Measurements from ENCODE around the gene DUSP1.

DUSP1 gene

DNA sequence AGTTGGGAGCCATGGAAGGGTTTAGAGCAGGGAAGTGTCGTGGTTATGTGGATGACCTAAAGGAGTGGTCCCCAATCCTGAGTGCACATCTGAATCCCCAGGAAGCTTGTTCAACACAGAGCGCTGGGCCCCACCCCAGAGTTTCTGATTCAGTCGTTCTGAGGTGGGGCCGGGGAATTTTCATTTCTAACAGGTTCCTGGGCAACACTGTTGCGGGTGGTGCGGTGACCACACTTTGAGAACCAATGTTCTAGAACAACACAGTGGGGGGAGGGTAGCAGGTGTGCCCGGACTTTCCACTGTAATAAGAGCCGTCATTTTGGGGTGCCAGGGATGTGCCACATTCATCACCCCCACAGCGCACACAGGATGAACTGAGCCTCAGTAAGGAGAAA lies 39.3 kb downstream of the DUSP1 start:
- H3K36me3 ChIP-seq (ENCODE audit: control insufficient read depth, insufficient read depth, low read length) = no peaks in the 10 kb centered on the region
- H3K27me3 ChIP-seq (ENCODE audit: control insufficient read depth, insufficient read depth, low read length, poor library complexity, severe bottlenecking) = no peaks in the 10 kb centered on the region
- WGBS, 2 experiments = 93% methylated on average over 9 of the region's 9 CpGs
- H3K9me3 ChIP-seq (ENCODE audit: control insufficient read depth, low read length) = no peaks in the 10 kb centered on the region
- no peak overlapping the region for H3K27ac ChIP-seq (ENCODE audit: insufficient read depth, low read depth, low read length, poor library complexity, severe bottlenecking)
- H3K4me1 ChIP-seq (ENCODE audit: control insufficient read depth, insufficient read depth, low read length) = no peaks in the 10 kb centered on the region
- H3K4me3 ChIP-seq (ENCODE audit: insufficient read depth, low read depth, low read length) = no peak overlapping the region

DNA sequence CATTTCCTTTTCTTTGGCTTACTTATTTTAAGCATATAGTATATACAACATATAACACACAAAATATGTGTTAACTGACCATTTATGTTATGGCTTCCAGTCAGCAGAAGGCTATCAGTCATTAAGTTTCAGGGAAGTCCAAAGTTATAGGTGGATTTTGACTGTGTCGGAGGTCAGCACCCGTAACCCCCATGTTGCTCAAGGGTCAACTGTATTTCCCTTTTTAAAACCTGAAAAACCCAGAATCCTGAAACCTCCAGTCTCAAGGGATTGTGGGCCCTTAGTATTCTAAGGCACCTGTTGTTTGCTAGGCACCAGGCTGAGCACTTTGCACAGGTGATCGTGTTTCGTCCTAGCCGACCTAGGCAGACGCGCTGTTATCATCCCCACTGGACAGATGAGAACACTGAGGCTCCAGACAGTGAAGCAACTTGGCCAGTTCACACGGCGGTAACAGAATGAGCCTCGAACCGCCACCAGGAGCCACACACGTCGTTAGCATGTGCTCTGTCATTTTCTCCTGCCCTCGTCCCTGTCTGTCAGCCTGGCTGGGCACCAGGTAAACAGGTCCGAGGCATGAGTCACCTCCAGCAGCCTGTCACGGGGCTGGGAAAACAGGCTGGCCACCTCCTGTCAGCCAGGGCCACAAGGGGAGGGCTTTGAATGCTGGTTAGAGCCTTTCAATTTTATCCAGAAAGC lies 39.9 kb downstream of the DUSP1 start:
- Histone ChIP-seq H3K27me3 (ENCODE audit: control insufficient read depth, insufficient read depth, low read length, poor library complexity, severe bottlenecking) (no peaks in the 10 kb centered on the region), H3K4me3 (ENCODE audit: insufficient read depth, low read depth, low read length) (no peak overlapping the region), H3K4me1 (ENCODE audit: control insufficient read depth, insufficient read depth, low read length) (no peaks in the 10 kb centered on the region), H3K9me3 (ENCODE audit: control insufficient read depth, low read length) (no peaks in the 10 kb centered on the region), H3K36me3 (ENCODE audit: control insufficient read depth, insufficient read depth, low read length) (no peaks in the 10 kb centered on the region), H3K27ac (ENCODE audit: insufficient read depth, low read depth, low read length, poor library complexity, severe bottlenecking) (no peak overlapping the region)
- 83% methylated on average over 16 of the region's 16 CpGs for WGBS, 2 experiments

DNA sequence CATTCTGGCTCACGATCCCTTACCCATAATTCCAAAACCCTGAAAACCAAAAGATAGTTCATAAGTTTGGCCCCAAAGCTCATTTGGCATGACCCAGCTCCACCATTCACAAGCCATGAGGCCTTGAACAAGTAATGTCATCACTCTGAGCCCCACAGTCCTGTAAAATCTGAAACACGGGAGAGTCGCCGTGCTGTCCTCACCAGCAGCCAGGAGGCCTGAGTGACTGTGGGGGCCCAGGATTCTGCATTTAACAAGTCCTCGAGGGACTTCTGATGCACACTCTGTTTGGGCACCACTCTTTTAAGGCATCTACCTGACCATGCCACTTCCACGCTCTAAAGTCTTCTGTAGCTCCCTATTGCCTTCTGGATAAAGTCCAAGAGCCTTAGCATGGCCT lies 40.8 kb downstream of the DUSP1 start:
- Histone ChIP-seq H3K36me3 (ENCODE audit: control insufficient read depth, insufficient read depth, low read length) (no peaks in the 10 kb centered on the region), H3K9me3 (ENCODE audit: control insufficient read depth, low read length) (no peaks in the 10 kb centered on the region), H3K4me1 (ENCODE audit: control insufficient read depth, insufficient read depth, low read length) (no peaks in the 10 kb centered on the region), H3K27me3 (ENCODE audit: control insufficient read depth, insufficient read depth, low read length, poor library complexity, severe bottlenecking) (no peaks in the 10 kb centered on the region), H3K4me3 (ENCODE audit: insufficient read depth, low read depth, low read length) (no peak overlapping the region), H3K27ac (ENCODE audit: insufficient read depth, low read depth, low read length, poor library complexity, severe bottlenecking) (no peak overlapping the region)
- 94 to 96% methylated on average over 6 of the region's 6 CpGs for WGBS, 2 experiments

DNA sequence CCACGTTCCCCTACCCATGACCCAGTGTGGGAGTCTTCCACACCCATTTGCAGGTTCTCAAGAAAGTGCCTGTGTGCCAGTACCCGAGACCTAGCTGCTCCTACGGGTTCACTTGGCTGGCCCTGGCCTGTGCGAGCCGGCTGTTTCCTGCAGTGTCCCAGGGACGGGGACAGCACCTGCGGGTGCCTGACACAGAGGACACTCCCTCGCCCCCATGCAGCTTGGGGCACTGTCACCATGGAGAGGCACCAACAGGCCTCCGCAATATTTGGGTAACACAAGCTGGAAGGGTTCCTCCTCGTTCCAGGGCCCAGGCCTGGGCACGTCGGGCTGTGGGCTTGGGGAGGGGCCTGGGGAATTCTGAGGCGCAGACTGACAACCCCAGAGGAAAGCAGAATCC lies 41.4 kb downstream of the DUSP1 start:
- H3K4me3 ChIP-seq (ENCODE audit: insufficient read depth, low read depth, low read length) = no peak overlapping the region
- H3K4me1 ChIP-seq (ENCODE audit: control insufficient read depth, insufficient read depth, low read length) = no peaks in the 10 kb centered on the region
- H3K27ac ChIP-seq (ENCODE audit: insufficient read depth, low read depth, low read length, poor library complexity, severe bottlenecking) = no peak overlapping the region
- 89 to 91% methylated on average over 13 of the region's 13 CpGs for WGBS, 2 experiments
- no peaks in the 10 kb centered on the region for H3K27me3 ChIP-seq (ENCODE audit: control insufficient read depth, insufficient read depth, low read length, poor library complexity, severe bottlenecking)
- H3K36me3 ChIP-seq (ENCODE audit: control insufficient read depth, insufficient read depth, low read length) = no peaks in the 10 kb centered on the region
- no peaks in the 10 kb centered on the region for H3K9me3 ChIP-seq (ENCODE audit: control insufficient read depth, low read length)

DNA sequence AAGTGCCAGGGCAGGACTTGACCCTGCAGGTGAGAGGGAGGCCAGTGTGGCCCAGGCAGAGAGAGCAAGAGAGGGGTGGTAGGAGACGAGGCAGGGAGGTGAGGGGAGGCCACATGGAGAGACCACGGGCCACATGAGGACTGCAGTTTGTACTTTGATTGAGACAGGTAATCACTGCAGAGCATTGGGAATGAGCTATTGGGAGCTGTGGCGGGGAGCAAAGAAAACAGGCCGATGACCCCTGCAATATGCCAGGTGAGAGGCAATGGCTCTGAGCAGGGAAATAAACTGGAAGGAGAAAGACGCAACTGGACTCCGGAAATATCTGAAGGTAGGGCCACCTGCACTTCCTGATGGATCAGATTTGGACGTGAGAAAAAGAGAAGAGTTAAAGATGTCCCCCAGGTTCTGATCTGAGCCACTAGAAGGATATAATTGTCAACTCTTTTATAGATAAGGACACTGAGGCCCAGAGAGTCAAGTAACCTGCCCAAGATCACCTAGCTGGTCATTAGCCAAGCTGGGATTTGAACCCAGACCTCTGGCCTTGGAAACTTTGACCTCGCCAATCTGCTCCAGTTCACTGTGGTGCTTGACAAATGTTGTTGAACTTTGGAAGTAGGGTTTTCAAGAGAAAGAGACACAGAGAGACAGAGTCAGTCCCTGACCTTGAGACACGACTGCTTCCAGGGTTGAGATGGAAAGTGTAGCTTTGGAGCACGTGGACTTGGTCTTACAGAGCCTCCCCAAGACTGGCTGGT lies 42.3 kb downstream of the DUSP1 start:
- no peaks in the 10 kb centered on the region for H3K27me3 ChIP-seq (ENCODE audit: control insufficient read depth, insufficient read depth, low read length, poor library complexity, severe bottlenecking)
- no peak overlapping the region for H3K27ac ChIP-seq (ENCODE audit: insufficient read depth, low read depth, low read length, poor library complexity, severe bottlenecking)
- H3K9me3 ChIP-seq (ENCODE audit: control insufficient read depth, low read length) = no peaks in the 10 kb centered on the region
- H3K4me3 ChIP-seq (ENCODE audit: insufficient read depth, low read depth, low read length) = no peak overlapping the region
- 85 to 89% methylated on average over 10 of the region's 10 CpGs for WGBS, 2 experiments
- no peaks in the 10 kb centered on the region for H3K4me1 ChIP-seq (ENCODE audit: control insufficient read depth, insufficient read depth, low read length)
- H3K36me3 ChIP-seq (ENCODE audit: control insufficient read depth, insufficient read depth, low read length) = no peaks in the 10 kb centered on the region

DNA sequence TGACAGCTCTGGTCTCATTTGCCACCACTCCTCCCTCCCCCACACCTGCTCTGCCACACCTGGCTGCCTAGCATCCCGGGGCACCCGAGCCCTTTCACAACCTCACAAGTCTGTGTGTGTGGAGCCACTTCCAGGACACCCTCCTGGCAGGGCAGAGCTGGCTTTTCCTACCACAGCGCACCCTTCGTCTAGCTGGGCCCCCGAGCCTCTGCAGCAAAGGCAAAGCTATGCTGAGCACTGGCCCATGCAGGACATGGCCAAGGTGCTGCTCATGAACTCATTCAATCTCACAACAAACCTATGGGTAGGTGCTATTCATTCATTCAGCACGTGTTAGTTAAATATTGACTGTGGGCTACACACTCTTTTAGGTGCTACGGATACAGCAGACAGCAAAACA lies 43.4 kb downstream of the DUSP1 start:
- Histone ChIP-seq H3K27me3 (ENCODE audit: control insufficient read depth, insufficient read depth, low read length, poor library complexity, severe bottlenecking) (no peaks in the 10 kb centered on the region), H3K4me3 (ENCODE audit: insufficient read depth, low read depth, low read length) (no peak overlapping the region), H3K36me3 (ENCODE audit: control insufficient read depth, insufficient read depth, low read length) (no peaks in the 10 kb centered on the region), H3K27ac (ENCODE audit: insufficient read depth, low read depth, low read length, poor library complexity, severe bottlenecking) (no peak overlapping the region), H3K4me1 (ENCODE audit: control insufficient read depth, insufficient read depth, low read length) (no peaks in the 10 kb centered on the region), H3K9me3 (ENCODE audit: control insufficient read depth, low read length) (no peaks in the 10 kb centered on the region)
- 89 to 91% methylated on average over 7 of the region's 7 CpGs for WGBS, 2 experiments

DNA sequence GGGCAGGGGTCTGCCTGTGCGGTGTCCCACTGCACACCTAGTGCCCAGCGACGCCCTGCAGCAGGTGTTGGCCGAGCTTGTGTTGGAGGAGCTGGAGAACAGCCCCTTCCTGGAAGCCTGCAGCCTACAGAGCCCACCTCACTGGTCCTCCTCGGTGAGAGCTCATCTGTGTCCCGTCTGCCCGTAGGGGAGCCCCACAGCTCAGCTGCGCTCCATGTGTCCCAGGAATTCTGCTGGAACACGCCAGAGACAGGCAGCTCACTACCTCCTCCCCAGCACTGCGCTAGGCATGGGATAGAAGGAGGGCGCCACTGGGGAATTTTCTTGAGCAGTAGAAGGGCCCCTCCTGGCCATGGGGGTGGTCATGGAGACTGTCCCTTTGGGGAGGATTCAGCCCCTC lies 44.0 kb downstream of the DUSP1 start:
- no peaks in the 10 kb centered on the region for H3K27me3 ChIP-seq (ENCODE audit: control insufficient read depth, insufficient read depth, low read length, poor library complexity, severe bottlenecking)
- H3K4me1 ChIP-seq (ENCODE audit: control insufficient read depth, insufficient read depth, low read length) = no peaks in the 10 kb centered on the region
- WGBS, 2 experiments = 85 to 93% methylated on average over 10 to 11 of the region's 11 CpGs

DNA sequence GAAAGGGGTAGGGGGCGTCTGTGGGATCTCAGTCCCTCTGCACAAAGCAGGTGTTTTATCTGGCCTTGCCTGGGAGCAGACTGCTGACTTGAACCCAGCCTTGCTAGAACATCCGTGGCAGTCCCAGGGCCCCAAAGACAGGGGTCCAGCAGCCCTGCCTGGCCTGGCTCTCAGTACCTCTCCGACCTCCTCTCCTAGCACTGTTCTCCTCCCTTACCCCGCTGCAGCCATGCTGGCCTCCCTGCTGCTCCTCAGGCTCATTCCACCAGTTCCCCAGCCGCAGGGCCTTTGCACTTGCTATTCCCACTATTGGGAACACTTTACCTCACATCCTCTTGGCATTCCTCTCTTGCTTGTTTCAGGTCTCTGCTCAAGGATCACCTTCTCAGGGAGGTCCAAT lies 45.2 kb downstream of the DUSP1 start:
- H3K9me3 ChIP-seq (ENCODE audit: control insufficient read depth, low read length) = no peaks in the 10 kb centered on the region
- no peaks in the 10 kb centered on the region for H3K27me3 ChIP-seq (ENCODE audit: control insufficient read depth, insufficient read depth, low read length, poor library complexity, severe bottlenecking)
- no peak overlapping the region for H3K27ac ChIP-seq (ENCODE audit: insufficient read depth, low read depth, low read length, poor library complexity, severe bottlenecking)
- no peaks in the 10 kb centered on the region for H3K4me1 ChIP-seq (ENCODE audit: control insufficient read depth, insufficient read depth, low read length)
- H3K36me3 ChIP-seq (ENCODE audit: control insufficient read depth, insufficient read depth, low read length) = no peaks in the 10 kb centered on the region
- no peak overlapping the region for H3K4me3 ChIP-seq (ENCODE audit: insufficient read depth, low read depth, low read length)
- 86 to 92% methylated on average over 5 of the region's 5 CpGs for WGBS, 2 experiments

More for the DNA sequence above, 44.0 kb downstream of the DUSP1 start:
- H3K36me3 ChIP-seq (ENCODE audit: control insufficient read depth, insufficient read depth, low read length) = no peaks in the 10 kb centered on the region
- no peak overlapping the region for H3K27ac ChIP-seq (ENCODE audit: insufficient read depth, low read depth, low read length, poor library complexity, severe bottlenecking)
- H3K9me3 ChIP-seq (ENCODE audit: control insufficient read depth, low read length) = no peaks in the 10 kb centered on the region
- H3K4me3 ChIP-seq (ENCODE audit: insufficient read depth, low read depth, low read length) = no peak overlapping the region

DNA sequence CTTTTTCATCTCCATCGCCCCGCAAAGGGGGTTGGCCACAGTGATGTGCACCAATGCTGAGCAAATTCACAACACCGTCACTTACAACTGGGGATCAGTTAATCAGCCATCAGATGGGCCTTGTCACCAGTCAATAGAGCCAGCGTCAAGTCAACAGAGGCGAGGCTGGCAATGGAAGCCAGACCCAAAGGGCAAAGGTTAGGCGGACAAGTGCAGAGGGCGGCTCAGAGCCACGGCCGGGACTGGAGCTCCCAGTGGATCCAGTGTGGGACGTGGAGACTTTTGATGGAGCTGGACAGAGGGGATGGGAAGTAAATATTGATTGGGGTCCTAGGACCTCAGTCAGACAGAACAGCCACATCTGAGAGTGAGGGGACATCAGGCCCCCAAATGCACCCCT lies 45.7 kb downstream of the DUSP1 start:
- H3K27me3 ChIP-seq (ENCODE audit: control insufficient read depth, insufficient read depth, low read length, poor library complexity, severe bottlenecking) = peaks cover under 1% of the 10 kb centered on the region
- H3K27ac ChIP-seq (ENCODE audit: insufficient read depth, low read depth, low read length, poor library complexity, severe bottlenecking) = no peak overlapping the region
- WGBS, 2 experiments = 92 to 94% methylated on average over 10 of the region's 10 CpGs
- H3K36me3 ChIP-seq (ENCODE audit: control insufficient read depth, insufficient read depth, low read length) = no peaks in the 10 kb centered on the region
- no peaks in the 10 kb centered on the region for H3K4me1 ChIP-seq (ENCODE audit: control insufficient read depth, insufficient read depth, low read length)
- no peak overlapping the region for H3K4me3 ChIP-seq (ENCODE audit: insufficient read depth, low read depth, low read length)
- no peaks in the 10 kb centered on the region for H3K9me3 ChIP-seq (ENCODE audit: control insufficient read depth, low read length)

DNA sequence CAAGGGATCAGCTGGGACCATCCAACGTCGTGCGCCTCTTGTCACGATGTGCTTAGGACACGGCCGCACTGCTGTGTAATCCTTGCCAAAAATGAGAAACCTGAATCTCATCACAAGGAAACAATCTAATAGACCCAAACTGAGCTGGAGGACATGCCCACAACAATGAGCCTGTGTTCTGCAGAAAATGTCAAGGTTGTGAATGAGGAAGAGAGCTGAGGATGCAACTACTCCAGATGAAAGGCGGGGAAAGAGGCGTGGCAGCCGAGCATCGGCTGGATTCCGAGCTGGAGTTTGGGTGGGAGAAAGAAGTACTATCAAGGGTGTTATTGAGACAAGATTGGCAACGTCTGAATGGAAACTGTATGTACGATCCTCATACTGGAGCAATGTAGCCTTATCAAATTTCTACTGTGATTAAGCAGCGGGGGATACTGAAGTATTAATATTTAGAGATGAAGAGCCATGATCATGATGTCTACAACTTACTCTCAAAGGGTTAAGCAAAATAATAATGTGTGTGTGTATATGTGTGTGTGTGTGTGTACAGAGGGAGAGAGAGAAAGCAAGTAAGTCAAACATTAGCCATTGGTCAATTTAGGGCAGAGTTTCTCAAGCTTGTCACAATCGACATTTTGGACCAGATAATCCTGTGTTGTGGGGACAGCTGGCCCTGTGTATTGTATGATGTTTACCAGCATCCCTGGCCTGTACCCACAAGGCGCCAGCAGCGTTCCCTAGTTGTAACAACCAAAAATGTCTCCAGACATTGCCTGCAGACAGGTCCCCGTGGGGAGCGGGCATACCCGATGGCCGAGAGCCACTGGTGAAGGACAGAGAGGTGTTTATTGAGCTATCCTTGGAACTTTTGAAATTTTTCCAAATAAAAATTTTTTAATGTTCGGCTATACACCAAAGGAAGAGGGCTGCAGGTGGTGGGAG lies 46.5 kb downstream of the DUSP1 start:
- WGBS, 2 experiments = 87% methylated on average over 22 of the region's 22 CpGs
- Histone ChIP-seq H3K27ac (ENCODE audit: insufficient read depth, low read depth, low read length, poor library complexity, severe bottlenecking) (no peak overlapping the region), H3K4me3 (ENCODE audit: insufficient read depth, low read depth, low read length) (no peak overlapping the region), H3K27me3 (ENCODE audit: control insufficient read depth, insufficient read depth, low read length, poor library complexity, severe bottlenecking) (peaks cover 5% of the 10 kb centered on the region), H3K36me3 (ENCODE audit: control insufficient read depth, insufficient read depth, low read length) (no peaks in the 10 kb centered on the region), H3K9me3 (ENCODE audit: control insufficient read depth, low read length) (no peaks in the 10 kb centered on the region), H3K4me1 (ENCODE audit: control insufficient read depth, insufficient read depth, low read length) (no peaks in the 10 kb centered on the region)
